ENCODE data around the gene TNNC1. TPM values are rescaled to one million over a fixed set of nuclear protein-coding genes. Genes with fewer than 3 reads are reported as not detected.

The TNNC1 gene
- total RNA-seq, 2 experiments from 2014 or later = 0.57 to 3.2 TPM

- peaks cover 93% of the 10 kb centered on the region for H3K36me3 ChIP-seq (ENCODE audit: insufficient read depth, low read length)
- DNase-seq (ENCODE audit: low spot score) = no peak
- H3K9me3 ChIP-seq (ENCODE audit: low read length) = no peaks in the 10 kb centered on the region
- ChIA-PET CTCF (ENCODE audit: unreplicated experiment) (no interaction called here), POLR2A (no interaction called here)
- peaks cover 9% of the 10 kb centered on the region for H3K4me1 ChIP-seq (ENCODE audit: insufficient read depth, low read length, poor library complexity, severe bottlenecking)
- peaks cover 12% of the 10 kb centered on the region for H3K79me2 ChIP-seq (ENCODE audit: insufficient read depth, low read depth, low read length)
- intact Hi-C loops (cut with micrococcal nuclease; ENCODE audit: unreplicated experiment) = no loop called here
- no peaks in the 10 kb centered on the region for H4K20me1 ChIP-seq (ENCODE audit: insufficient read depth, low read length)
- no peak overlapping the region for H2AFZ ChIP-seq (ENCODE audit: low read length)
- H3K4me2 ChIP-seq (ENCODE audit: low read length) = no peak overlapping the region
- no TSS peak for BruUV-seq (replicated peaks)
- H3K27ac ChIP-seq (ENCODE audit: low read depth, low read length, poor library complexity, severe bottlenecking) = no peak overlapping the region
- TF ChIP-seq, protein P1, sequence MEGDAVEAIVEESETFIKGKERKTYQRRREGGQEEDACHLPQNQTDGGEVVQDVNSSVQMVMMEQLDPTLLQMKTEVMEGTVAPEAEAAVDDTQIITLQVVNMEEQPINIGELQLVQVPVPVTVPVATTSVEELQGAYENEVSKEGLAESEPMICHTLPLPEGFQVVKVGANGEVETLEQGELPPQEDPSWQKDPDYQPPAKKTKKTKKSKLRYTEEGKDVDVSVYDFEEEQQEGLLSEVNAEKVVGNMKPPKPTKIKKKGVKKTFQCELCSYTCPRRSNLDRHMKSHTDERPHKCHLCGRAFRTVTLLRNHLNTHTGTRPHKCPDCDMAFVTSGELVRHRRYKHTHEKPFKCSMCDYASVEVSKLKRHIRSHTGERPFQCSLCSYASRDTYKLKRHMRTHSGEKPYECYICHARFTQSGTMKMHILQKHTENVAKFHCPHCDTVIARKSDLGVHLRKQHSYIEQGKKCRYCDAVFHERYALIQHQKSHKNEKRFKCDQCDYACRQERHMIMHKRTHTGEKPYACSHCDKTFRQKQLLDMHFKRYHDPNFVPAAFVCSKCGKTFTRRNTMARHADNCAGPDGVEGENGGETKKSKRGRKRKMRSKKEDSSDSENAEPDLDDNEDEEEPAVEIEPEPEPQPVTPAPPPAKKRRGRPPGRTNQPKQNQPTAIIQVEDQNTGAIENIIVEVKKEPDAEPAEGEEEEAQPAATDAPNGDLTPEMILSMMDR (conservative IDR thresholded peaks at IDR 0.05; ENCODE audit: low read length) = no peak
- no peak for TF ChIP-seq EZH2phosphoT487 (IDR thresholded peaks at IDR 0.05; ENCODE audit: borderline replicate concordance, low read depth, low read length)
- no peaks in the 10 kb centered on the region for H3K9me2 ChIP-seq (ENCODE audit: insufficient read depth, low read length)
- H3K4me3 ChIP-seq (ENCODE audit: low read depth, low read length, poor library complexity, severe bottlenecking) = no peak overlapping the region
Observed at GRCh38 chr3:52403955-52404354, 49.9 kb downstream of the TNNC1 start.

- no peaks in the 10 kb centered on the region for H3K9me2 ChIP-seq (ENCODE audit: insufficient read depth, low read length)
- no TSS peak for BruUV-seq (replicated peaks)
- peaks cover 6% of the 10 kb centered on the region; the same call in 1 of the 2 replicates for H3K79me2 ChIP-seq (ENCODE audit: insufficient read depth, low read depth, low read length)
- peaks cover 3% of the 10 kb centered on the region for H3K4me1 ChIP-seq (ENCODE audit: insufficient read depth, low read length, poor library complexity, severe bottlenecking)
- ChIA-PET CTCF (ENCODE audit: unreplicated experiment) (no interaction called here), POLR2A (no interaction called here)
- TF ChIP-seq EZH2phosphoT487 (IDR thresholded peaks at IDR 0.05; ENCODE audit: borderline replicate concordance, low read depth, low read length) = no peak
- TF ChIP-seq, protein P1 (conservative IDR thresholded peaks at IDR 0.05; ENCODE audit: low read length) = no peak
- DNase-seq (ENCODE audit: low spot score) = no peak
- no peaks in the 10 kb centered on the region for H3K9me3 ChIP-seq (ENCODE audit: low read length)
- intact Hi-C loops (cut with micrococcal nuclease; ENCODE audit: unreplicated experiment) = no loop called here
- H4K20me1 ChIP-seq (ENCODE audit: insufficient read depth, low read length) = no peaks in the 10 kb centered on the region
- no peak overlapping the region for H3K4me3 ChIP-seq (ENCODE audit: low read depth, low read length, poor library complexity, severe bottlenecking)
- peaks cover 89% of the 10 kb centered on the region for H3K36me3 ChIP-seq (ENCODE audit: insufficient read depth, low read length)
- H3K27ac ChIP-seq (ENCODE audit: low read depth, low read length, poor library complexity, severe bottlenecking) = no peak overlapping the region
- H2AFZ ChIP-seq (ENCODE audit: low read length) = no peak overlapping the region
- H3K4me2 ChIP-seq (ENCODE audit: low read length) = no peak overlapping the region
Observed at GRCh38 chr3:52403271-52403841, 50.5 kb downstream of the TNNC1 start.

DNA sequence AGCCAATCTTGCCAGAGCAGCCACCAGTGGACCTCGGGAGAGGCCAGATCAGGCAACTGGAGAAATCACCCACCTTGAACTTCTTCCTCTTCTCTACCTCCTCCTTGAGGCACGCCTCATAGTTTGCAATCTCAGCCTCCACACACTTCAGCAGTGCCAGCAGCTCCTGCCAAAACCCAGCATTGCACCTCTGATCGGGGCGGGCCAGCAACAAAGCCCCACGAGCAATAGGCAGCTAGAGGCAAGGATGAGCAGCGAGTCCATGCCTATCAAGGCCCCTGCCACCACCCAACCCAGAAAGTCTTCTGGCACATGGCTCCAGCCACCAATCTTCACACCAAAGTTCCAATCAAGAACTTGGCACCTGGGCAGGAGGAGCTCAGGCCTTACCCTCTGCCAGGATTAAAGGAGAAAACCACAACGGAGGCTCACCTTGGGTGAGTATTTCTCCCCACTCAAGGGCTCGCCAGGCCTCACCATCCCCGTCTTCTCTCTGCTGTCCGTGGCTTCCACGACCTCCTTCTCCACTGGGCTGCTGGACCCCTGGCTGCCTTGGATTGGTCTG lies 51.1 kb downstream of the TNNC1 start:
- BruUV-seq (replicated peaks) = no TSS peak
- no peak overlapping the region for H2AFZ ChIP-seq (ENCODE audit: low read length)
- no peaks in the 10 kb centered on the region for H3K9me2 ChIP-seq (ENCODE audit: insufficient read depth, low read length)
- DNase-seq (ENCODE audit: low spot score) = no peak
- TF ChIP-seq, protein P1 (conservative IDR thresholded peaks at IDR 0.05; ENCODE audit: low read length) = no peak
- no peak for TF ChIP-seq EZH2phosphoT487 (IDR thresholded peaks at IDR 0.05; ENCODE audit: borderline replicate concordance, low read depth, low read length)
- H4K20me1 ChIP-seq (ENCODE audit: insufficient read depth, low read length) = no peaks in the 10 kb centered on the region
- no peak overlapping the region for H3K4me3 ChIP-seq (ENCODE audit: low read depth, low read length, poor library complexity, severe bottlenecking)
- peaks cover 83% of the 10 kb centered on the region for H3K36me3 ChIP-seq (ENCODE audit: insufficient read depth, low read length)
- H3K4me2 ChIP-seq (ENCODE audit: low read length) = no peak overlapping the region
- CTCF ChIA-PET (ENCODE audit: unreplicated experiment) = no interaction called here
- POLR2A ChIA-PET = no interaction called here
- H3K9me3 ChIP-seq (ENCODE audit: low read length) = no peaks in the 10 kb centered on the region
- intact Hi-C loops (cut with micrococcal nuclease; ENCODE audit: unreplicated experiment) = no loop called here
- no peak overlapping the region for H3K27ac ChIP-seq (ENCODE audit: low read depth, low read length, poor library complexity, severe bottlenecking)
- peaks cover under 1% of the 10 kb centered on the region; the same call in 1 of the 2 replicates for H3K79me2 ChIP-seq (ENCODE audit: insufficient read depth, low read depth, low read length)
- H3K4me1 ChIP-seq (ENCODE audit: insufficient read depth, low read length, poor library complexity, severe bottlenecking) = no peaks in the 10 kb centered on the region
